ENCODE results near the gene MIX23. TPM values are rescaled to one million over a fixed set of nuclear protein-coding genes. Genes with fewer than 3 reads are reported as not detected.

Gene MIX23
- polyA plus RNA-seq, 3 donors = 54.5 to 59.4 (median 58.0) TPM

DNA sequence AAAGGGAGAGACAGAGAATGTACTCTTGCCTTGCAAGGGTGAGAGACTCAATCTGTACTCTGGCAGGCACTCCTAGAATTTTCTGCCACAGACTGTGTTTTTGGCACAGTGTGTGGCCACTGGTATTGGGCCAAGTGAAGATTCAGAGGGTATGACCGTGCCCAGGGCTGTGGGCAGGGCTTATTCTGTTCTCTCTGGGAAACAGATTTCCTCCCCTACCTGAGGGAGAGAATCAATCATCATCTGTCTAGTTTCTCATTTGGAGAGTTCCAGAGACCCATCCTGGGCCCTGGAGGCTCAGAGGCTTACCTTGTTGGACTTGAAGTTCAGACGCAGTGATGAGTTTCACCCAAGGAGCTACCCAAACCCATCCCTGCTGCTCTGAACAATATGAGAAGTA lies 29.8 kb downstream of the MIX23 start:
- DNase-seq (ENCODE audit: low read depth in 3 of 3, low spot score in 2 of 3) = no peak

DNA sequence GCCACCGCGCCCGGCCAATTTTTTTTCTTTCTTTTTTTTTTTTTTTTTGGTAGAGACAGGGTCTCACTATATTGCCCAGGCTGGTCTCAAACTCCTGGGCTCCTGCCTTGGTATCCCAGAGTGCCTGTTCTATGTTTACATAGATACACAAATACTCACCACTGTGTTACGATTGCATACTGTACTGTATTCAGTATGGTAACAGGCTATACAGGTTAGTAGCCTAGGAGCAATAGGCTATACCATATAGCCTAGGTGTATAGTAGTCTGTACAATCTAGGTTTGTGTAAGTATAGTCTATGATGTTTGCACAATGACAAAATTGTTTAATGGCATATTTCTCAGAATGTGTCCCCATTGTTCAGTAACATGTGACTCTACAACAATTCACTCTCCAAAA lies 31.4 kb downstream of the MIX23 start:
- DNase-seq (ENCODE audit: low read depth in 3 of 3, low spot score in 2 of 3) = no peak

- no peak for DNase-seq (ENCODE audit: low read depth in 3 of 3, low spot score in 2 of 3)
These were observed 32.1 kb downstream of the MIX23 start for GRCh38 chr3:122350814-122351418.

- no peak for DNase-seq (ENCODE audit: low read depth in 3 of 3, low spot score in 2 of 3)
These were observed 33.9 kb downstream of the MIX23 start for GRCh38 chr3:122349171-122349570.

GRCh38 chr3:122343654-122344053 lies 39.4 kb downstream of the MIX23 start:
- no peak for DNase-seq (ENCODE audit: low read depth in 3 of 3, low spot score in 2 of 3)

DNA sequence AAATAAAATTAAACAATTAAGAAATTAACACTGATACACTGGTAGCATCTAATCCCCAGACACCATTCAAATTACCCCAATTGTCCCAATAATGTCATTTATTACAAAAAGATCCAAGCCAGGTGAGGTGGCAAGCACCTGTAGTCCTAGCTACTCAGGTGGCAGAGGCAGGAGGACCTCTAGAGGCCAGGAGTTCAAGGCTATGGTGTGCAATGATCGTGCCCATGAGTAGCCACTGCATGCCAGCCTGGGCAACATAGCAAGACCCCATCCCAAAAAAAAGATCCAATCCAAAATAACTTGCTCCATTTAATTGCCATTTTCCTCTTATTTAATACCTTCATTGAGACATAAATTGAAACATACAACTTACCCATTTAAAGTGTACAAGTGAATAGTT lies 40.2 kb downstream of the MIX23 start:
- no peak for DNase-seq (ENCODE audit: low read depth in 3 of 3, low spot score in 2 of 3)

DNA sequence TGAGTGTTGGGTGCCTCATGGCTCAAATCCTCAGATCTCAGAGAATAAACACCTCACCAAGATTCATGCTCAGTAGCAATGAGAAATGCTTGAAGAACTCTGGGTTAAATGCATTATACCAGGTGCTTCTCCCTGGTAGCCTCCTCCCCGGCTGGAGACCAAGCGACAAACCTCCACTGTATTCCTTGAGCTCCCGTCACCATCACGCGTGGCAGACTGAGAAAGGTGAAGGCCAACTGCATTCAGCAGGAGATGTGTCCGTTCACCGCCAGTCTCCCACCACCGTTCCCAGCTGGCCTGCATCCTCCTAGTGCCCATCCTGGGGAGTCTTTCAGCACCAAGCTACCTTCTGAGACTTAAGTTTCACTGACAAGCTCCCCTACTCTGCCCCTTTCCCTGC lies 50.5 kb downstream of the MIX23 start:
- no peak for DNase-seq (ENCODE audit: low read depth in 3 of 3, low spot score in 2 of 3)

DNA sequence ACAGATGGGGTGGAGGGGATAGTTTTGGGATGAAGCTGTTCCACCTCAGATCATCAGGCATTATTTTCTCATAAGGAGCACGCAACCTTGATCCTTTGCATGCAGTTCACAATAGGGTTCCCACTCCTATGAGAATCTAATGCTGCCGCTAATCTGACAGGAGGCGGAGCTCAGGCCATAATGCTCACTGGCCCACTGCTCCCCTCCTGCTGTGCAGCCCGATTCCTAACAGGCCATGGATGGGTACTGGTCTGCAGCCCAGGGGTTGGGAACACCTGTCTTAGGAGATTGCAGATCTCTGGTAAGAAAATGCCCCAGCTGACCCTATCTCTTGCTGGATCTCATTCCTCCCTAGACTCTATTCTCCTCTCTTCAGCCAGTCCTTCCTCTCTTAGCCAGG lies 51.1 kb downstream of the MIX23 start:
- DNase-seq (ENCODE audit: low read depth in 3 of 3, low spot score in 2 of 3) = no peak

GRCh38 chr3:122325769-122326168 lies 57.3 kb downstream of the MIX23 start:
- no peak for DNase-seq (ENCODE audit: low read depth in 3 of 3, low spot score in 2 of 3)

DNA sequence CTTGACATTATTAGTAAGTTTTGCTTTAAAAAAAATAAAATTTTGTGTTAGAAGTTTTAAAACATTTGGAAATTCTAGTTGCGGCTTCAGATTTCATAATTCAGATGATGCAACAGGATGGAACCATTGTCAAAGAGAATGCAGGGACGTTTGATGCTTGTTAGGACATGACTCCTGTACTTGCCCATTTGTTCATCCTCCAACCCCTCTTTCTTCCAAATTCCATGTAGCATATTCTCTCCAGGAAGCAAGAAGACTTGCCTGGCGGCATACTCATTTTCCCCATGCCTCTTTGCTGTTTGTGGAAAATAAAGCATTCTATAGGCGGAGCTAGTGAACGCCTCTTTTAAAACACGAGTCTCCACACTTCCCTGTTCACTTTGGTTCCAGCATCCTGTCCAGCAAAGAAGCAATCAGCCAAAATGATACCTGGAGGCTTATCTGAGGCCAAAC lies 58.1 kb downstream of the MIX23 start, which contains the start of gene CSTA:
TSS of gene CSTA (plus strand) at position 378 of the 453 bp plus-strand sequence. CDS start at position 423, 45 bp downstream.
- DNase-seq (ENCODE audit: low read depth in 3 of 3, low spot score in 2 of 3) = no peak

DNA sequence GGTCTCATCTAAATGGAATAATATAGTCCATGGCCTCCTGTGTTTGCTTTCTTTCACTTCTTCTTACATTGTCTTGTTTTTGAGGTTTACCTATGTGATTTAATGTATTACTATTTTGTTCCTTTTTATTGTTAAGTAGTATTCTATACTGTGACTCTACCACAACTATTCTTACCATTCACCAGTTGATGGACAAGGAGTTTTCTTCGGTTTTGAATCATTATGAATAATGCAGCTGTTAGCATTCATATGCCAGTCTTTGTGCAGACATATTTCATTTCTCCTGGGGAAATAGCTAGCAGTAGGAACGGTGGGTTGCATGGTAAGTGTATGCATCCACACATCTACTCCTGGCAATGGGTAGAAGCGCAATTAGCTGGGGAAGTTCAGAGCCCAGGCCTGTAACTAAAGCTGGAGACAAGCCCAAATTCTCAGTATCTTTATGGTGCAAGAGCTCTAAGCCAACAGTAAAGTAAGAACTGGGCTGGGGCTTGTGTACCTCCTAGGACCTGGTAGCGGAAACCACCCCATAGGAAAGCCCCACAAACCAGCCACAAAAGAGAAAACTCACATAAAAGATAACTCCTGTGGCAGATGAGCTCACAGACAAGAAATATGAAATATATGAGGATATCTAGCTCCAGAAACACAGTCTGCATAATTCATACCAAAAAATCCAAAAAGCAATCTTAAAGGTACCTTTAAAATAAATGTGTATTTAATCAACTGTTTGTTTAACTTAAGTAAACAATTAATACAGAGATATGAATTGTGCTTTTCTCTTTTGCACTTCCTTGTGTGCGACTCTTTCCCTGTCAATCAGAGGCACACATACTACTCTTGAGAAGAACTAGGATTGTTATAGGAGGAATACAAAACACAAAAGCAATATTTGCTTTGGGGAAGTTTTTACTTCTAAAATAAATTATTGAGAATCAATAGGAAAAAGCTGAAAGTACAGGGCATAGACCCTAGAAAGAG lies 60.6 kb downstream of the MIX23 start:
- DNase-seq (ENCODE audit: low read depth in 3 of 3, low spot score in 2 of 3) = no peak

- no peak for DNase-seq (ENCODE audit: low read depth in 3 of 3, low spot score in 2 of 3)
These were observed 64.4 kb downstream of the MIX23 start for GRCh38 chr3:122318620-122319019.

DNA sequence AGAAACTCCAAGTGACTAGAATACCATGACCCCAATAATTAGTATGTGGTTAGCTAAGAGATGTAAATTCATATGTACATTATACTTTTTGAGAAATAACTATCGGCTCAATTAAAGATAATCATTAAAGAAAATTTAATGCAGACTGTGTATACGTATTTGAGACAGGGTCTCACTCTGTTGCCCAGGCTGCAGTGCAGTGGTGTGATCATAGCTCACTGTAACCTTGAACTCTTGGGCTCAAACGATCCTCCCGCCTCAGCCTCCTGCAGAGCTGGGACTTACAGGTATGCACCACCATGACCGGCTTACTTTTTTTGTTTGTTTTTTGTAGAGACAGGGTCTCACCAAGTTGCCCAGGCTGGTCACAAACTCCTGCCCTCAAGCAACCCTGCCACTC lies 66.7 kb downstream of the MIX23 start:
- no peak for DNase-seq (ENCODE audit: low read depth in 3 of 3, low spot score in 2 of 3)

GRCh38 chr3:122315619-122316018 lies 67.4 kb downstream of the MIX23 start:
- no peak for DNase-seq (ENCODE audit: low read depth in 3 of 3, low spot score in 2 of 3)

GRCh38 chr3:122314228-122314876 lies 68.7 kb downstream of the MIX23 start:
- DNase-seq (ENCODE audit: low read depth in 3 of 3, low spot score in 2 of 3) = no peak

DNA sequence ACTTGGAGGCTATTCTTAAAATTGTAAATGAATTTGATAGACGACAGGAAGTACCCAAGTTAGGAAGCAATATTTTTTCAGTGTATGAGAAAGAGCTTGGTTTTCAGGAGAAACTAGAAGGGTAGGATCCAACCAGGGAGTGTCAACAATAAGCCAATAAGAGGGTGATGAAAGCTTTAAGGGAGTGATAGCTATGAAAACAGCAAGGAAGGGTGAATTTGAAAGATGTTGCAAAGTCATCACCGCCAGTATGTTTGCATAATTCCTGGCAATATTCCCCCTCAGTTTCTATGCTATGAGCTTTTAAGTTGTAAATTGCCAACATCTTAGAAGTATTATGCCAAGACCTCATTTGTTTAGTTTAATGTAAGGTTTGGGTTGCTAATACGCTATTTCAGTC lies 69.8 kb downstream of the MIX23 start:
- DNase-seq (ENCODE audit: low read depth in 3 of 3, low spot score in 2 of 3) = no peak

DNA sequence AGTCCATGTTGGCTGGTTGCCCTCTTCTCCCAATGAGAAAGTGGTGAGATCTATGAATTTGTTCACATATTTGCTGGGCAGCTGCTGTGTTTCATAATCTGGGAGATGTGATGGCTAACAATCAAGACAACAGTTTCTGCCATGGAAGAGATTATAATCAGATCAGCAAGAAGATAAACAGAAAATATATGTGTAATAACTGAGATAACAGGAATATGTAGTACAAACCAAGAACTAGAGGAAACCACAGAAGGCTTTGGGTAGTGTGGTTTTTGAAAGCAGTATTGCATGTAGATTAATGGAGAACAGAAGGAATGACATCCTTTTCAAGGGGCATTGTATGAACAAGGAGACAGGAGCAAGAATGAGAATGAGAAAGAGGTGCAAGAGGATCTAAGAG lies 70.2 kb downstream of the MIX23 start:
- DNase-seq (ENCODE audit: low read depth in 3 of 3, low spot score in 2 of 3) = no peak

GRCh38 chr3:122310361-122310760 lies 72.7 kb downstream of the MIX23 start:
- no peak for DNase-seq (ENCODE audit: low read depth in 3 of 3, low spot score in 2 of 3)

Measured in right renal cortex interstitium (tissue), 3 donors.